ENCODE measurements around the gene TMOD1.

DNA sequence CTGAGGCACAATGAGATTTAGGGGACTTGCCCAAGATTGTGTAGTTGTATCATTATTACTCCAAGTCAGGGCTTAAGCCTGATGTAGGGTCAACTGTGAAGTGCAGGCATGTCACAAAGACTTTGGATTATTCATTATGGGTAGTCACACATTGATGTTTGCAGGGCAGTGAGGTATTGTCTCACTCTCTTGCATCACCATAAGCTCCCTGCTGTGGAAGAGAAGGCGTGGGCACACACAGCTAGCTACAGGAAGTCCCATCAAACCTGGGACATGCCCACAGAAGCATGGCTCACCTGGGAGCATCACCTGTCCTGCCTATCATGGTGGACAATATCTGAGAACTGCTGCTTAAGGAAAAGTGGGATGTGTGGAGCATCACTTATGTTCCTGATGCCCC lies 42.1 kb downstream of the TMOD1 start:
- TF ChIP-seq, protein P1, sequence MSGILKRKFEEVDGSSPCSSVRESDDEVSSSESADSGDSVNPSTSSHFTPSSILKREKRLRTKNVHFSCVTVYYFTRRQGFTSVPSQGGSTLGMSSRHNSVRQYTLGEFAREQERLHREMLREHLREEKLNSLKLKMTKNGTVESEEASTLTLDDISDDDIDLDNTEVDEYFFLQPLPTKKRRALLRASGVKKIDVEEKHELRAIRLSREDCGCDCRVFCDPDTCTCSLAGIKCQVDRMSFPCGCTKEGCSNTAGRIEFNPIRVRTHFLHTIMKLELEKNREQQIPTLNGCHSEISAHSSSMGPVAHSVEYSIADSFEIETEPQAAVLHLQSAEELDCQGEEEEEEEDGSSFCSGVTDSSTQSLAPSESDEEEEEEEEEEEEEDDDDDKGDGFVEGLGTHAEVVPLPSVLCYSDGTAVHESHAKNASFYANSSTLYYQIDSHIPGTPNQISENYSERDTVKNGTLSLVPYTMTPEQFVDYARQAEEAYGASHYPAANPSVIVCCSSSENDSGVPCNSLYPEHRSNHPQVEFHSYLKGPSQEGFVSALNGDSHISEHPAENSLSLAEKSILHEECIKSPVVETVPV (CRISPR knock-in tag; IDR thresholded peaks at IDR 0.05), result no peak
- TF ChIP-seq, protein P2, sequence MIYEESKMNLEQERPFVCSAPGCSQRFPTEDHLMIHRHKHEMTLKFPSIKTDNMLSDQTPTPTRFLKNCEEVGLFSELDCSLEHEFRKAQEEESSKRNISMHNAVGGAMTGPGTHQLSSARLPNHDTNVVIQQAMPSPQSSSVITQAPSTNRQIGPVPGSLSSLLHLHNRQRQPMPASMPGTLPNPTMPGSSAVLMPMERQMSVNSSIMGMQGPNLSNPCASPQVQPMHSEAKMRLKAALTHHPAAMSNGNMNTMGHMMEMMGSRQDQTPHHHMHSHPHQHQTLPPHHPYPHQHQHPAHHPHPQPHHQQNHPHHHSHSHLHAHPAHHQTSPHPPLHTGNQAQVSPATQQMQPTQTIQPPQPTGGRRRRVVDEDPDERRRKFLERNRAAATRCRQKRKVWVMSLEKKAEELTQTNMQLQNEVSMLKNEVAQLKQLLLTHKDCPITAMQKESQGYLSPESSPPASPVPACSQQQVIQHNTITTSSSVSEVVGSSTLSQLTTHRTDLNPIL (CRISPR knock-in tag; IDR thresholded peaks at IDR 0.05; ENCODE audit: low read depth), result no peak
- no peak for TF ChIP-seq ZFP3 (CRISPR knock-in tag; IDR thresholded peaks at IDR 0.05)
- no peak for TF ChIP-seq CSDC2 (CRISPR knock-in tag; IDR thresholded peaks at IDR 0.05)
- TF ChIP-seq, protein P3, sequence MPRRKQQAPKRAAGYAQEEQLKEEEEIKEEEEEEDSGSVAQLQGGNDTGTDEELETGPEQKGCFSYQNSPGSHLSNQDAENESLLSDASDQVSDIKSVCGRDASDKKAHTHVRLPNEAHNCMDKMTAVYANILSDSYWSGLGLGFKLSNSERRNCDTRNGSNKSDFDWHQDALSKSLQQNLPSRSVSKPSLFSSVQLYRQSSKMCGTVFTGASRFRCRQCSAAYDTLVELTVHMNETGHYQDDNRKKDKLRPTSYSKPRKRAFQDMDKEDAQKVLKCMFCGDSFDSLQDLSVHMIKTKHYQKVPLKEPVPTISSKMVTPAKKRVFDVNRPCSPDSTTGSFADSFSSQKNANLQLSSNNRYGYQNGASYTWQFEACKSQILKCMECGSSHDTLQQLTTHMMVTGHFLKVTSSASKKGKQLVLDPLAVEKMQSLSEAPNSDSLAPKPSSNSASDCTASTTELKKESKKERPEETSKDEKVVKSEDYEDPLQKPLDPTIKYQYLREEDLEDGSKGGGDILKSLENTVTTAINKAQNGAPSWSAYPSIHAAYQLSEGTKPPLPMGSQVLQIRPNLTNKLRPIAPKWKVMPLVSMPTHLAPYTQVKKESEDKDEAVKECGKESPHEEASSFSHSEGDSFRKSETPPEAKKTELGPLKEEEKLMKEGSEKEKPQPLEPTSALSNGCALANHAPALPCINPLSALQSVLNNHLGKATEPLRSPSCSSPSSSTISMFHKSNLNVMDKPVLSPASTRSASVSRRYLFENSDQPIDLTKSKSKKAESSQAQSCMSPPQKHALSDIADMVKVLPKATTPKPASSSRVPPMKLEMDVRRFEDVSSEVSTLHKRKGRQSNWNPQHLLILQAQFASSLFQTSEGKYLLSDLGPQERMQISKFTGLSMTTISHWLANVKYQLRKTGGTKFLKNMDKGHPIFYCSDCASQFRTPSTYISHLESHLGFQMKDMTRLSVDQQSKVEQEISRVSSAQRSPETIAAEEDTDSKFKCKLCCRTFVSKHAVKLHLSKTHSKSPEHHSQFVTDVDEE (CRISPR knock-in tag; IDR thresholded peaks at IDR 0.05), result no peak
- TF ChIP-seq, protein P4, sequence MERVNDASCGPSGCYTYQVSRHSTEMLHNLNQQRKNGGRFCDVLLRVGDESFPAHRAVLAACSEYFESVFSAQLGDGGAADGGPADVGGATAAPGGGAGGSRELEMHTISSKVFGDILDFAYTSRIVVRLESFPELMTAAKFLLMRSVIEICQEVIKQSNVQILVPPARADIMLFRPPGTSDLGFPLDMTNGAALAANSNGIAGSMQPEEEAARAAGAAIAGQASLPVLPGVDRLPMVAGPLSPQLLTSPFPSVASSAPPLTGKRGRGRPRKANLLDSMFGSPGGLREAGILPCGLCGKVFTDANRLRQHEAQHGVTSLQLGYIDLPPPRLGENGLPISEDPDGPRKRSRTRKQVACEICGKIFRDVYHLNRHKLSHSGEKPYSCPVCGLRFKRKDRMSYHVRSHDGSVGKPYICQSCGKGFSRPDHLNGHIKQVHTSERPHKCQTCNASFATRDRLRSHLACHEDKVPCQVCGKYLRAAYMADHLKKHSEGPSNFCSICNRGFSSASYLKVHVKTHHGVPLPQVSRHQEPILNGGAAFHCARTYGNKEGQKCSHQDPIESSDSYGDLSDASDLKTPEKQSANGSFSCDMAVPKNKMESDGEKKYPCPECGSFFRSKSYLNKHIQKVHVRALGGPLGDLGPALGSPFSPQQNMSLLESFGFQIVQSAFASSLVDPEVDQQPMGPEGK (CRISPR knock-in tag; IDR thresholded peaks at IDR 0.05; ENCODE audit: borderline replicate concordance), result no peak
- TF ChIP-seq ZFP30 (CRISPR knock-in tag; IDR thresholded peaks at IDR 0.05), result no peak
- no peak for TF ChIP-seq SNAI2 (CRISPR knock-in tag; IDR thresholded peaks at IDR 0.05)
- no peak for TF ChIP-seq RARB (CRISPR knock-in tag; IDR thresholded peaks at IDR 0.05)
- no peak for TF ChIP-seq ARNTL (CRISPR knock-in tag; IDR thresholded peaks at IDR 0.05; ENCODE audit: borderline replicate concordance, low read depth)
- TF ChIP-seq ZNF70 (CRISPR knock-in tag; IDR thresholded peaks at IDR 0.05), result no peak

Measured in SK-N-SH treated with all-trans-retinoic acid at 6 μM for 48 hours (cell line).